NCI-H2196 treated with DMSO at 0.1 percent for 48 hours (cell line): ENCODE results near the gene TXNL4B.
"Not testable (repeated sequence)": the region's sequence is repeated elsewhere in the genome, so short reads cannot be mapped to it uniquely, and the experiment has no call there.

ENCODE experiments used
- DNase-seq: peaks from one replicate; lab custom pipeline; 2025; ENCODE audit not compliant: unreplicated experiment; lab: John Stamatoyannopoulos, UW

The TXNL4B gene

GRCh38 chr16:72112452-72112792, 19.0 kb upstream of the TXNL4B start:
- no peak for DNase-seq

DNA sequence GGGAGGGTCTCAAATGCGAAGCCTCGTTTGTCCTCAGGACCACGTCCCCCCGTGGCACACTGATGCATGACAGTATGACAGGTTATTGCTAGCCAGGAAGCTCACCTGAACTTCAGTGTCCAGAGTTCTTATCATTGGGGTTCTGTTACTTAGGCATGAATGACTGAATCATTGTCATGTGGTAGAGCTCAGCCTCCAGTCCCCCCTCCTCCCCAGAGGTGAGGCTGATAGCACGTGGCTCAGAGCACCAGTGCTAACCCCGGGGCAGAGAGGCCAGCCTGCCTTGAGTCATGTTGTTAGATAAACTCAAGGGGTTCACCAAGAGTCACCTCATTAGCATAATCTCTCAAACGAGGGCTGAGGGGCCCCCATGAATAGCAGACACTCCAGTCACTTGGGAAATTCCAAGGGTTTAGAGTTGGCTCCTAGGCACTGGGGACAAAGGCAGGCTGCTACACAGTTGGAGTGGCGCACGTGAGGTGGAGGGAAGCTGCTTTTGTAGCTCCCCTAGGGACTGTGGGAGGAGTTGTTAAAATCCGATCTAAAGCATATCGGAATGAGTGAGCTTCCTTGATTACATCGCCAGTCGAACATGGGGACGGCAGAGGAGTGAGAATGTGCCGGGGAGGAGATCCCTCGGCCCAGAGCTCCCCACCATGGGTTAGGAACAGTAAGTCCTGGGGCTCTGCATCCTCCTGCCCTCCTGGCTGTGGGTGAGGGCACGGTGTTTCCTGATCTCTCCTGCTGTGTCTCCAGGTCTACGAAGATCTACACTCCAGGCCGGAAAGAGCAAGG, 18.4 kb upstream of the TXNL4B start:
- DNase-seq: no peak

DNA sequence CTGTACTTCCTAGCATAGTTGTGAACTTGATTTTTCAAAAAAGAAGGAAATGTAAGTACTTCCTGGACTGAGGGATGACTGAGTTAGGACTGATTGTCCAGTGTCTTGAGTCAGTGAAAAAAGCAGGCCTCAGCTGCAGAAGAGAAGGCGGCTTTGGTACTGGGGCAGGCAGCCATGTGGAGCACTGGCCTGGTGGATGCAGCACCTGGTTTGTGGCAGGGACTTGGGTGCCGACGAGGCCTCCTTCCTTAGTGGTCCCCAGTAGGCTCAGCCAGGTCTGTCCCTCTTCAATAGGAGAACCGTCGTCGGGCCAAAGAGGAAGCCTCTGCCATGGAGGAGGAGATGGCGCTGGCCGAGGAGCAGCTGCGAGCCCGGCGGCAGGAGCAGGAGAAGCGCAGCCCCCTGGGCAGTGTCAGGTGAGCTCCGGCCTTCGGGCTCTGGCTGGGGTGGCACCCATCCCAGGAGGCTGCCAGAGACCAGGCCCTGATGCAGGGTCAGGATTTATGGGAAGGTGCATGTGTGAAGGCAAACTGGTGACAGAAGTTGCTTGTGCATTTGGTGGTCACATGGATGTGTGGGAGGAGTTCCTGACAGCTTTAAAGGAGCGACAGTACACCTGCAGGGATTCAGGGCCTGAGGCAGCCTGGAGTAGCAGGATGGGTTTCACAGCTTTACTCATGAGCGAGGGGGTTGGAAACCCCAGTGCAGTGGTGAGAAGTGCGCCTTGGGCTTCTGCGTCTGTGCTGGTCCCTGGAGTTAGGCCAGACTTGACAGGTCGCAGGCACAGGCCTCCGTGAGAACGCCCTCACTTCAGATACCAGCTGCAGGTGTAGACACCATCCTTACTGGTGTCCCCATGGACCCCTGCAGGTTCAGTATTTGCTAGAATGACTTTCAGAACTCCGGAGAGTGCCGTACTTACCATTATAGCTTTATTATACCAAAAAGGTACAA, 17.5 kb upstream of the TXNL4B start:
- DNase-seq: no peak

DNA sequence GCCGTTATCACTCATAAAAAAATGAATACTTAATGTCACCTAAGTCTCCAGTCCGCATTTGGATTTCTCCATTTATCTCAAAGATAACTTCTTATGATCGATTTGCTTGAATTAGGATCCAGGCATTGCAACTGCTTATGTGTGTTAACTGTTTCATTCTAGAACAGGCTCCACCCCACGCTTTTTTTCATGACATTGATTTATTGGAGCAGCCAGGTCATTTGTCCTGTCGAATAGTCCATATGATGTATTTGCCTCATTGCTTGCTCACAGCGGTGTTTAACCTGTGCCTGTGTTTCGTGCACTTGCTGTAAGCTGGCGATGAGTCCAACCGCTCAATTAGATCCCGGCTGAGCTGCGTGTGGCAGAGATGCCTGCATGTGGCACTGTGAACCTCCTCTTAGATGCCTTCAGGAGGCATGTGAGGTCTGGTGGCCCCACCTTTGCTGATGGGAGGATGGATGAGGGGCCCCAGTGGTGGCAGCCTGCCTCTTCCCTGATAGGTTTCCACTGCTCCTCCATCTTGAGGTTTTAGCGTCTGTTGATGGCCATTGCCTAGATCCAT, 16.6 kb upstream of the TXNL4B start:
- no peak for DNase-seq

DNA sequence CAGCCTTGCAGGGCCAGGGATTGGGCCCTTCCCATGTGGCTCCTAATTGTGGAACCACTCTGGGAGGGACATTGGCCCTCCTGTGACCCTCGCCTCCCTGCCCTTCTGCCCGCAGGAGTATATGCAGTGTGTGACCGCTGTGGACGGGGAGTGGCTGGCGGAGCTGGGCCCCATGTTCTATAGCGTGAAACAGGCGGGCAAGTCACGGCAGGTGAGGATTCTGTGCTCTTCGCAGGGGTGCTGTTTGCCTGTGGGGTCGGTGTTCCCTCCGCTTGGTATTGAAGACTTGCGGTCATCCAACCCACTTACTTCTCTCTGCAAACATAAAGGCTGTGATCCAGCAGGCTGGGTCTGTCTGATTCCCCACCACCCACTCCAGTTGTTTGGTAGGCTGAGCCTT, 15.9 kb upstream of the TXNL4B start:
- DNase-seq: no peak

DNA sequence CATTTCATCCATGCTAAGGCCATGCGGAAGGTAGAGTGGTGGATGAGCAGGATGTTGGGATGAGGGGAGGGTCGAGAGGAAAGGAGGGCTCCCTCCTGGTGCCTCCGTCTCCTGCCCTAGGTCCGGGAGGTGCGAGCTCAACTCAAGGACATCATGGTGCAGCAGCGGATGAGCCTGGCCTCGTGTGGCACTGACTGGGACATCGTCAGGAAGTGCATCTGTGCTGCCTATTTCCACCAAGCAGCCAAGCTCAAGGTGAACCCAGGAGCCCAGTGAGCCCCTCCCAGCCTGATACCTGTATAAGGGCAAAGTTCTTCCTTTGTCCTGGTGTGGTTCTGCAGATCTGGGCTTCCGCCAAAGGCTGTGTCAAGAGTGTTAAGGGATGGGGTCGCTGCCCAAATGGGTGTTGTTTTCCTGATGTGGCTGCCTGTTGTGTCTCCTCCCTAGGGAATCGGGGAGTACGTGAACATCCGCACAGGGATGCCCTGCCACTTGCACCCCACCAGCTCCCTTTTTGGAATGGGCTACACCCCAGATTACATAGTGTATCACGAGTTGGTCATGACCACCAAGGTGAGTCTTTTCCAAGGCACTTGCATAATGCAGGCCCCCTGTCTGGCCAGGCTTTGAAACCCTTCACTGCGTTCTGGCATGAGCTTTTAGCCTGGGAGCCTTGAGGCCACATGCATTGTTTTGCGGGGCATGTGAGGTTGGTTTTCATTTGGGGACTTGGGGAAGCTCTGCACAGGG, 15.1 kb upstream of the TXNL4B start:
- no peak for DNase-seq

DNA sequence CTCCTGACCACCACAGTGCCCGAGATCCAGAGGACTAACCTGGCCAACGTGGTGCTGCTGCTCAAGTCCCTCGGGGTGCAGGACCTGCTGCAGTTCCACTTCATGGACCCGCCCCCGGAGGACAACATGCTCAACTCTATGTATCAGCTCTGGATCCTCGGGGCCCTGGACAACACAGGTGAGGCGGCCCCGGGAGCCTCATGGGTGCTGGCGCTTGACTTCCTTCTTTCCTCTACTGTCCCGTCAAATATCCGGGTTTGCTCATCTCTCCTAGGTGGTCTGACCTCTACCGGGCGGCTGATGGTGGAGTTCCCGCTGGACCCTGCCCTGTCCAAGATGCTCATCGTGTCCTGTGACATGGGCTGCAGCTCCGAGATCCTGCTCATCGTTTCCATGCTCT, 14.0 kb upstream of the TXNL4B start:
- no peak for DNase-seq

- no peak for DNase-seq
Observed at GRCh38 chr16:72105978-72106377, 12.6 kb upstream of the TXNL4B start.

- no peak for DNase-seq
Observed at GRCh38 chr16:72104905-72105304, 11.5 kb upstream of the TXNL4B start.

DNA sequence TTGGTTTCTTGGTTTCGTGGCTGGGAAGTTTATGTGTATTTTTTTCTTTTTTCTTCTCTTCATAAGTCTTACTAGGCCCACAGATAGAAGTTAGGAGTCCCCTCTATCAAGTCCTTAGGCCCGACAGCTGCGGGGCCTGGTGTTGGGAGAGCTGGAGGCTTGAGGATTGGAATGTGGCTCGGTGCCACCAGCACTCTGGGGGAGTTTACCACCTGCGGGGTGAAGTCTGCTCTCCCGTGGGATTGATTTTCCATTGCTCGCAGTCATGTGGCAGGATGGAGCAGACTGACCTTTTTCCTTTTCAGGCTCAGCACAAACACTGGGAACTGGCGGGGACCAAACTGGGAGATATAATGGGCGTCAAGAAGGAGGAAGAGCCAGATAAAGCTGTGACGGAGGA, 7.8 kb upstream of the TXNL4B start:
- no peak for DNase-seq

DNA sequence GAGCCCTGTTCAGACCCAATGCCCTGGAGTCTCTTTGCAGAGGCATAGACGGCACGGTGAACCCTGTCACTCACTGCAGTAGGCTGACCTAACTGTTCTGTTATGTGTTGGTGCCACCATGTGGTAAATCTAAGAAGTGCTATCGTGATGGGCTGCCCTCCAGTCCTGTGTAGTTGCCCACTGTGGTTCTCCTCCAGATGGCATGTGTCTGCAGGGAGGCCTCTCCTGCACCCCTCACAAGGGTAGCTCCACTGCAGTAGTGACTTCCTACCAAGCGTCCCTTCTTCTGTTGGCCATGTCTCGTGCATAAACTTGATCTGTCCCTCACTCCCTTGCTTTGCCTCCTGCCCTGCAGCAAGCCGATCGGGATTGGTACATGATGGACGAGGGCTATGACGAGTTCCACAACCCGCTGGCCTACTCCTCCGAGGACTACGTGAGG, 6.0 kb upstream of the TXNL4B start:
- peak; percentile 0 for DNase-seq

GRCh38 chr16:72098936-72099335, 5.5 kb upstream of the TXNL4B start:
- no peak for DNase-seq

DNA sequence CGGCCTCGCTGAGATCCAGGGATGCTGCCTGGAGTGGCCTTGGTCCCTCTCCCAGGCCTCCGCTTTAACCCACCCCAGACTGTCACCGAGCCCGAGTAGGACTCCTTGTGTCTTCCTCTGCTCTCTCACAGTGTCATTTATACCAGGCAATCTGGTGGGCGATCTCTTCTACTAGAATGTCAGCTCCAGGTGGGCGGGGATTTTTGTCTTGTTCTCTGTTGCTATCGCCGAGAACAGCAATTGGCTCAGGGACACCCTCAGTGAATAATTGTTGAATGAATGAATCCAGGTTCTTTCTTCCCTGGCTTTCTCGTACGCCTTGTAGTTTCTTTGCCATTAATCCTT, 818 bp upstream of the TXNL4B start:
- no peak for DNase-seq

GRCh38 chr16:72092832-72093447, 480 bp downstream of the TXNL4B start:
- DNase-seq: no peak

DNA sequence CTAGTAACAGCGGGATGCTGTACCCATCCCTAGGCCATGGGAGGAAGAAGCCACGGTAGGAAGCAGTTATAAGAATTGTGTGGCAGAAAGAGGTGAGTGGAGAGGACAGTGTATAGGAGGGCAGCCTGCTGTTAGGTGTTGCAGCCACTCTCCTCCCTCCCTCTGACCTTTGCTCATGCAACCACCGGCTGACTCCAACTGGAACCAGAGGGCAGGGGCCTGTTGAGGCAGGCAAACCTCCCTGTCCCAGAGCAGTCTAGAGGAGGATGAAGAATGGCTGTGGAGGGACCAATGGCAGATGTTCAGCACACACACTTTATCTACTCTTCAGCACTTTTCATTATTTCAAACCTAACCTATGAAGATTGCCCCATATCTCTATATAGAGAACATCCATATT, 2.2 kb downstream of the TXNL4B start:
- DNase-seq: no peak

DNA sequence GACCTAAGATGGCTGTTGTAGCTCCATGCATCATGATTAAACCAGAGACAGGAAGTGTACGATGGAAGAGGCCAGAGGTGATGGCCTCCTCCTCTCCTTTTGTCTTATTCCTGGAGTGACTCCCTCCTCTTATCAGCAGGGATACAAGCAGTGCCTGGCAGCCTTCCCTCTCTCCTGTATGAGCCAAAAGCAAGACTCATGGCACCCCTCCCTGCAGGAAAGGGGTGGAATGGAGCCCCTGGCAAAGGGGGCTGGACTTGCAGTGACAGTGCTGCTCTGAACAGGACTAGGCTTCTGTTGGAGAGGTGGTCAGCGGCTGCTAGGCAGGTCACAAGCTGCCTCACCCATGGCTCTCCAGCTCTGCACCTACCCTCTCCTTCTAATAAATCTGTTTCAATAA, 8.4 kb downstream of the TXNL4B start:
- no peak for DNase-seq

- no peak for DNase-seq
Observed at GRCh38 chr16:72084445-72084844, 9.0 kb downstream of the TXNL4B start.

DNA sequence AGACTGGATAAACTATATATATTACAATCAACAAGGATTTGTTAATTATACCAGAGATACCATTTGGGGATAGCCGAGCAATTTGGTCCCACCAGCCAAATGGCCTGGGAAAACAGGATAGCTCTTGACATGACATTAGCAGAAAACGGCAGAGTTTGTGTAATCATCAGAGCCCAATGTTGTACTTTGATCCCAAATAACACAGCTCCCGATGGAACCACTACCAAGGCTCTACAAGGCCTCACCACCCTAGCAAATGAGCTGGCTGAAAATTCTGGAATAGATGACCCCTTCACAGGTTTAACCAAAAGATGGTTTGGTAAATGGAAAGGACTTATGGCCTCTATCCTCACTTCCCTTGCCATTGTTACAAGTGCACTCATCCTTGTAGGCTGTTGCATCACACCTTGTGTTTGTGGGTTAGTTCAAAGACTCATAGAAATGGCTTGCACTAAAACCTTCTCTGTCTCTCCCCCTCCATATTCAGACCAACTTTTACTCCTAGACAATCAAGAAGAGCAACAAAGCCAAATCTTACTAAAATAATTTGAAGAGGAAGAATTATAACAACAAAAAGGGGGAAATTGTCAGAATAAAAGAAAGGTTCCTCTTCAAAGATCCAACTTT, 9.5 kb downstream of the TXNL4B start:
- DNase-seq: no peak

- not testable (repeated sequence) for DNase-seq
Observed at GRCh38 chr16:72076991-72077706, 16.3 kb downstream of the TXNL4B start.

DNA sequence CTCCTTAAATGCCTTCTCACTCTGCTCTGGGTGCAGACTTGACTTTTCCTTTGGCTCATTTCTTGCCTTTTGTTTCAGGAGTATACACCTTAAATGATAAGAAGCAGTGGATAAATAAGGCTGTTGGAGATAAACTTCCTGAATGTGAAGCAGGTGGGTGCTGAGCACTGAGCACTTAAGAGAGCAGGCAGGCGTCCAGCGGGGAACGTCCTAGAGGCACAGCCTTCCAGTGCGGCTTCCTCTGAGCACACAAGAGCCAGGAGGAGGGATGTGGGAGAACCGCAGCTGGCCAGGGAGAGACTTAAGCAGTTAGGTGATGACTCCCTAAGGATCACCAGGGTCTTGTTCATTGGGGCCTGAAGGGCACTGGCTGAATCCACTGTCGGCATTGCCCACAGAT, 18.4 kb downstream of the TXNL4B start:
- DNase-seq: not testable (repeated sequence)
